Hepatocyte (in vitro differentiated cells): ENCODE results near the gene ADCY6. TPM values are rescaled to one million over a fixed set of nuclear protein-coding genes. Genes with fewer than 3 reads are reported as not detected.

Experiments used
- DNase-seq: peaks from one replicate; pipeline ENCODE4 v3.0.0-alpha.2; 2016; ENCODE audit warnings: low spot score
- H2AFZ ChIP-seq: fragments of 200-600 bp; sonication (generic); 2 replicates; pipeline ENCODE4 v1.6.0; 2016; ENCODE audit warnings: antibody characterized with exemption, mild to moderate bottlenecking
- H3K27ac ChIP-seq: fragments of 200-600 bp; sonication (generic); 2 replicates; pipeline ENCODE4 v1.5.1; 2016; ENCODE audit warnings: mild to moderate bottlenecking
- H3K27me3 ChIP-seq: fragments of 200-600 bp; sonication (generic); 2 replicates; pipeline ENCODE4 v1.6.1; 2016
- H3K36me3 ChIP-seq: fragments of 200-600 bp; sonication (generic); replicated peaks from 2 replicates; pipeline ENCODE4 v1.5.1; 2016; ENCODE audit warnings: low read depth; ENCODE audit not compliant: insufficient read depth
- H3K4me1 ChIP-seq: fragments of 200-600 bp; sonication (generic); 2 replicates; pipeline ENCODE4 v1.5.1; 2016; ENCODE audit warnings: mild to moderate bottlenecking, moderate library complexity; ENCODE audit not compliant: insufficient read depth
- H3K4me2 ChIP-seq: fragments of 200-600 bp; sonication (generic); 2 replicates; pipeline ENCODE4 v1.6.0; 2016
- H3K4me3 ChIP-seq: fragments of 200-600 bp; sonication (generic); 2 replicates; pipeline ENCODE4 v1.5.1; 2016; ENCODE audit warnings: mild to moderate bottlenecking
- H3K79me2 ChIP-seq: fragments of 200-600 bp; sonication (generic); 2 replicates; pipeline ENCODE4 v1.6.0; 2017; ENCODE audit warnings: mild to moderate bottlenecking
- H3K9me2 ChIP-seq: fragments of 200-600 bp; sonication (generic); replicated peaks from 2 replicates; pipeline ENCODE4 v1.6.0; 2017; ENCODE audit warnings: mild to moderate bottlenecking; ENCODE audit not compliant: insufficient read depth
- H3K9me3 ChIP-seq: fragments of 200-600 bp; sonication (generic); 2 replicates; pipeline ENCODE4 v1.5.1; 2016; ENCODE audit warnings: low read depth, mild to moderate bottlenecking
- H4K20me1 ChIP-seq: fragments of 200-600 bp; sonication (generic); 2 replicates; pipeline ENCODE4 v1.6.0; 2016; ENCODE audit warnings: mild to moderate bottlenecking; ENCODE audit not compliant: insufficient read depth, poor library complexity, severe bottlenecking
- CTCF ChIP-seq: fragments of 200-600 bp; sonication (generic); IDR thresholded peaks from 2 replicates; pipeline ENCODE4 v1.5.1; 2016; ENCODE audit warnings: antibody characterized with exemption, mild to moderate bottlenecking; ENCODE audit not compliant: poor library complexity
- EZH2 ChIP-seq: fragments of 200-600 bp; sonication (generic); IDR thresholded peaks from 2 replicates; pipeline ENCODE4 v1.6.1; 2016; ENCODE audit warnings: antibody characterized with exemption, mild to moderate bottlenecking, borderline replicate concordance
- EZH2phosphoT487 ChIP-seq: fragments of 200-600 bp; sonication (generic); IDR thresholded peaks from one replicate; pipeline ENCODE4 v1.6.1; 2018; ENCODE audit warnings: antibody characterized with exemption, mild to moderate bottlenecking, low read depth, moderate library complexity; ENCODE audit not compliant: unreplicated experiment, severe bottlenecking
- WGBS: methylation state at CpG from one replicate; pipeline ENCODE4 v1.1.6; 2016; ENCODE audit warnings: low lambda C conversion rate; ENCODE audit errors: missing lambda C conversion rate; 5-methylcytosine and 5-hydroxymethylcytosine counted together
- polyA plus RNA-seq: library from polyadenylated mRNA; unstranded; fragments of >200 nt; fragmentation: Nextera tagmentation; extraction: Ambion mirVana; gene quantifications from 2 replicates; pipeline ENCODE4 v1.2.1, GENCODE V29; 2016
- total RNA-seq: library from RNA; depleted of rRNA; stranded (reverse); fragments of >200 nt; gene quantifications from 2 replicates; pipeline ENCODE4 v1.2.3, GENCODE V29; 2014

Gene ADCY6
- total and polyA plus RNA-seq, 2 experiments from 2014 or later = 22.7 to 37.7 TPM

- H3K27ac ChIP-seq = no peak overlapping the region
- no peaks in the 10 kb centered on the region for H3K4me1 ChIP-seq
- 69% methylated on average over 9 of the region's 9 CpGs for WGBS
- peaks cover 10% of the 10 kb centered on the region for H3K27me3 ChIP-seq
- no peaks in the 10 kb centered on the region for H3K9me3 ChIP-seq
- H3K4me3 ChIP-seq = no peak overlapping the region
- no peaks in the 10 kb centered on the region for H3K36me3 ChIP-seq
- no peaks in the 10 kb centered on the region for H3K79me2 ChIP-seq
- no peak for TF ChIP-seq EZH2phosphoT487
- no peak for TF ChIP-seq CTCF
- no peak for TF ChIP-seq EZH2
- H2AFZ ChIP-seq = no peak overlapping the region
- no peaks in the 10 kb centered on the region for H4K20me1 ChIP-seq
- DNase-seq = no peak
- H3K4me2 ChIP-seq = no peak overlapping the region
- no peaks in the 10 kb centered on the region for H3K9me2 ChIP-seq
Observed at GRCh38 chr12:48744251-48745008, 44.5 kb downstream of the ADCY6 start.

GRCh38 chr12:48739618-48740269 lies 49.1 kb downstream of the ADCY6 start:
- H3K9me2 ChIP-seq = no peaks in the 10 kb centered on the region
- peaks cover 16% of the 10 kb centered on the region for H3K27me3 ChIP-seq
- DNase-seq = no peak
- no peaks in the 10 kb centered on the region for H4K20me1 ChIP-seq
- no peaks in the 10 kb centered on the region for H3K4me1 ChIP-seq
- H3K79me2 ChIP-seq = no peaks in the 10 kb centered on the region
- H2AFZ ChIP-seq = no peak overlapping the region
- no peak overlapping the region for H3K4me2 ChIP-seq
- H3K4me3 ChIP-seq = no peak overlapping the region
- no peaks in the 10 kb centered on the region for H3K9me3 ChIP-seq
- H3K27ac ChIP-seq = no peak overlapping the region
- TF ChIP-seq CTCF (no peak), EZH2phosphoT487 (no peak), EZH2 (no peak)
- H3K36me3 ChIP-seq = no peaks in the 10 kb centered on the region
- 55% methylated on average over 5 of the region's 5 CpGs for WGBS

GRCh38 chr12:48736456-48736855 lies 52.4 kb downstream of the ADCY6 start:
- Histone ChIP-seq H3K36me3 (no peaks in the 10 kb centered on the region), H3K4me3 (no peak overlapping the region), H3K4me2 (no peak overlapping the region), H3K27ac (no peak overlapping the region), H3K27me3 (peaks cover 16% of the 10 kb centered on the region), H3K4me1 (no peaks in the 10 kb centered on the region), H2AFZ (no peak overlapping the region), H3K9me3 (no peaks in the 10 kb centered on the region), H3K9me2 (no peaks in the 10 kb centered on the region), H4K20me1 (no peaks in the 10 kb centered on the region), H3K79me2 (no peaks in the 10 kb centered on the region)
- 47% methylated on average over 1 of the region's 1 CpG for WGBS
- TF ChIP-seq EZH2phosphoT487 (no peak), CTCF (no peak), EZH2 (no peak)
- no peak for DNase-seq
